ENCODE data around the gene CYP3A4. TPM values are rescaled to one million over a fixed set of nuclear protein-coding genes. Genes with fewer than 3 reads are reported as not detected.
"Not testable (repeated sequence)": the region's sequence is repeated elsewhere in the genome, so short reads cannot be mapped to it uniquely, and the experiment has no call there.

The CYP3A4 gene
- total RNA-seq, 4 donors from 2014 or later, result not detected

DNA sequence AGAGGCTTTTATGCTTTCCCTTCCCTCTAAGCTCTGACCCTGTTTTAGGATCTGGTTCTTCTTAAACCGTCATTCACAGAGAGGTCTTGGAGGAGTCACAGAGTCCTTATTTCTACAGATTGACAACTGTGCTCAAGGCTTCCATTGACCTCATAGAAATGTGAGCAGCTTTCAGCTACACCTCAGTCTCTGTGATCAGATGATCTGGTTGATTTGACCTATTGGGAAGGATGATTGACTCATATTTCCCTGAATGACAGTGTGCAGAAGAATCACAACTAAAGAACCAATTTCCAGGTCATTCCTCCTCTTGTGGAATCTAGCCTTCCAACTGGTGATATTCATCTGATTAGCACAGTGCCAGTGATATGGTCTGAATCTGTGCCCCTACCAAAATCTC lies 3.4 kb downstream of the CYP3A4 start:
- TF ChIP-seq, protein P1, sequence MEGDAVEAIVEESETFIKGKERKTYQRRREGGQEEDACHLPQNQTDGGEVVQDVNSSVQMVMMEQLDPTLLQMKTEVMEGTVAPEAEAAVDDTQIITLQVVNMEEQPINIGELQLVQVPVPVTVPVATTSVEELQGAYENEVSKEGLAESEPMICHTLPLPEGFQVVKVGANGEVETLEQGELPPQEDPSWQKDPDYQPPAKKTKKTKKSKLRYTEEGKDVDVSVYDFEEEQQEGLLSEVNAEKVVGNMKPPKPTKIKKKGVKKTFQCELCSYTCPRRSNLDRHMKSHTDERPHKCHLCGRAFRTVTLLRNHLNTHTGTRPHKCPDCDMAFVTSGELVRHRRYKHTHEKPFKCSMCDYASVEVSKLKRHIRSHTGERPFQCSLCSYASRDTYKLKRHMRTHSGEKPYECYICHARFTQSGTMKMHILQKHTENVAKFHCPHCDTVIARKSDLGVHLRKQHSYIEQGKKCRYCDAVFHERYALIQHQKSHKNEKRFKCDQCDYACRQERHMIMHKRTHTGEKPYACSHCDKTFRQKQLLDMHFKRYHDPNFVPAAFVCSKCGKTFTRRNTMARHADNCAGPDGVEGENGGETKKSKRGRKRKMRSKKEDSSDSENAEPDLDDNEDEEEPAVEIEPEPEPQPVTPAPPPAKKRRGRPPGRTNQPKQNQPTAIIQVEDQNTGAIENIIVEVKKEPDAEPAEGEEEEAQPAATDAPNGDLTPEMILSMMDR (IDR thresholded peaks at IDR 0.05), result no peak
- TF ChIP-seq POLR2A (IDR thresholded peaks at IDR 0.05), result no peak
- DNase-seq, result no peak
- Histone ChIP-seq H3K27me3 (no peaks in the 10 kb centered on the region), H3K4me3 (no peak overlapping the region), H3K9me3 (no peaks in the 10 kb centered on the region), H3K4me1 (peaks cover 0 to 37% (median 0%) of the 10 kb centered on the region in 3 donors), H3K36me3 (no peaks in the 10 kb centered on the region), H3K27ac (no peak overlapping the region)
- WGBS, 2 donors, result 80 to 85% methylated on average over 1 of the region's 1 CpG
- intact Hi-C loops (cut with DNase I), result no loop called here

DNA sequence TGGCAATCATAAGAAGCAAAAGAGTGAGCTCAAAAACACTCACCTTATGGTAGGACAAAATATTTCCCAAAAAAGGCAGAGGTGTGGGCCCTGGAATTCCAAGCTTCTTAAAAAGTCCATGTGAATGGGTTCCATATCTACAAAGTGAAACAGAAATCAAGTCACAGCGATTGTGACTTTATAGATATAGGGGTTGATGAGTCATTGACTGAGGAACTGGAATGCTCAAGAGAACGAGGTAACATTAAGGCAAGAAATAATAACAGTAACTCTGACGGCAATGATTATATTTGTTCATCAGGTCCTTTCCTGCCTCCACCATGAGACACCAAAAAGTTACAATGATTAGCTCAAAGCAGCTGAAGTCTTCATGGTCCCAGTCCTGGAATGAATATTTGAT lies 4.0 kb downstream of the CYP3A4 start:
- intact Hi-C loops (cut with DNase I), result no loop called here
- 81 to 83% methylated on average over 3 of the region's 3 CpGs for WGBS, 2 donors
- Histone ChIP-seq H3K4me1 (peaks cover 0 to 31% (median 0%) of the 10 kb centered on the region in 3 donors), H3K4me3 (no peak overlapping the region), H3K27ac (no peak overlapping the region), H3K9me3 (no peaks in the 10 kb centered on the region), H3K36me3 (no peaks in the 10 kb centered on the region), H3K27me3 (no peaks in the 10 kb centered on the region)
- no peak for DNase-seq
- TF ChIP-seq, protein P1 (IDR thresholded peaks at IDR 0.05), result no peak
- TF ChIP-seq POLR2A (IDR thresholded peaks at IDR 0.05), result no peak

DNA sequence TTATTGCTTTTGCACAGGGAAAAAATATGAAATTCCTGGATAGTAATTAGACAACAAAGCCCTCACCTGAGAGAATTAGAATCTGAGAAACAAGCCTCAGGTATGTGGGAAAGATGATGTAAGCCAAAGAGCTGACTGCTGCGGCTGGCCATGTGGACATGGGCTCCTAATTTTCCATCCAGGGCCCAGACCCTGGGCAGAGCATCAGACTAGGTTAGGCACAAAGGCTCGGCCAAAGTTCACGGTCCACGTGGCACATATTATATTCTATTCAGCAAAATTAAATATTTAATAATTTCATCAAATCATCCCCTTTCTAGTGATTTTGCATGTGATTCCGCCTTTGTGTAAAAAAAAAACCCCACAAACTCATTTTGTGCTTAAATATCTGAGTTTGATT lies 5.1 kb downstream of the CYP3A4 start:
- H3K27ac ChIP-seq, result no peak overlapping the region
- H3K27me3 ChIP-seq, result no peaks in the 10 kb centered on the region
- peaks cover 0 to 20% (median 0%) of the 10 kb centered on the region in 3 donors for H3K4me1 ChIP-seq
- intact Hi-C loops (cut with DNase I), result no loop called here
- no peak for DNase-seq
- H3K9me3 ChIP-seq, result no peaks in the 10 kb centered on the region
- WGBS, 2 donors, result 77 to 83% methylated on average over 5 of the region's 5 CpGs
- no peak for TF ChIP-seq POLR2A (IDR thresholded peaks at IDR 0.05)
- TF ChIP-seq, protein P1 (IDR thresholded peaks at IDR 0.05), result no peak
- H3K36me3 ChIP-seq, result no peaks in the 10 kb centered on the region
- no peak overlapping the region for H3K4me3 ChIP-seq

DNA sequence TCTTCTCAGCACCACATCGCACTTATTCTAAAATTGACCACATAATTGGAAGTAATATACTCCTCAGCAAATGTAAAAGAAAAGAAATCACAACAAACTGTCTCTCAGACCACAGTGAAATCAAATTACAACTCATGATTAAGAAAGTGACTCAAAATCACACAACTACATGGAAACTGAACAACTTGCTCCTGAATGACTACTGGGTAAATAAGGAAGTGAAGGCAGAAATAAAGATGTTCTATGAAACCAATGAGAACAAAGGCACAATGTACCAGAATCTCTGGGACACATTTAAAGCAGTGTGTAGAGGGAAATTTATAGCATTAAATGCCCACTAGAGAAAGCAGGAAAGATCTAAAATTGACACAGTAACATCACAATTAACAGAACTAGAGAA lies 10.6 kb downstream of the CYP3A4 start:
- H3K4me3 ChIP-seq; intact Hi-C loops (cut with DNase I); H3K4me1 ChIP-seq; DNase-seq; H3K9me3 ChIP-seq; H3K36me3 ChIP-seq; H3K27me3 ChIP-seq: not testable (repeated sequence)
- H3K27ac ChIP-seq, result peak overlapping the region in 3 of 4 donors; percentile 14 to 47 (median 45)
- 83 to 85% methylated on average over 1 of the region's 1 CpG for WGBS, 2 donors

DNA sequence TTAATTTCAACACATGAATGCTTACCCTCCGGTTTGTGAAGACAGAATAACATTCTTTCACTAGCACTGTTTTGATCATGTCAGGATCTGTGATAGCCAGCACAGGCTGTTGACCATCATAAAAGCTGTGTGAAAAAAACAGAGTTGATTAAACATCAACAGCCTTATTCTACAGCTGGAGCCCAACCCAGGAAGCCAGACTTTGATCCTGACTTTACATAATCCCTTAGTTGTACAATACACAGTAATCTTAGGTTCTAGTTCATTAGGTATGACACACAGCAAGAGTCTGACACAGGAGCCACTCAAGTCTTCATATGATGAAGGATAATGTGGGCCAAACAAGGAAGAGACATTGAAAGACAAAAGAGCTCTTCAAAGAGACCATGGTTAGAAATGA lies 11.4 kb downstream of the CYP3A4 start:
- Histone ChIP-seq H3K4me3 (no peak overlapping the region), H3K9me3 (no peaks in the 10 kb centered on the region), H3K36me3 (no peaks in the 10 kb centered on the region), H3K27ac (peak overlapping the region in 2 of 4 donors; percentile 45 to 47), H3K4me1 (peaks cover 0 to 7% (median 0%) of the 10 kb centered on the region in 3 donors), H3K27me3 (no peaks in the 10 kb centered on the region)
- intact Hi-C loops (cut with DNase I), result no loop called here
- TF ChIP-seq, protein P1 (IDR thresholded peaks at IDR 0.05), result no peak
- no peak for TF ChIP-seq POLR2A (IDR thresholded peaks at IDR 0.05)
- DNase-seq, result no peak
- 67 to 71% methylated on average over 1 of the region's 1 CpG for WGBS, 2 donors

DNA sequence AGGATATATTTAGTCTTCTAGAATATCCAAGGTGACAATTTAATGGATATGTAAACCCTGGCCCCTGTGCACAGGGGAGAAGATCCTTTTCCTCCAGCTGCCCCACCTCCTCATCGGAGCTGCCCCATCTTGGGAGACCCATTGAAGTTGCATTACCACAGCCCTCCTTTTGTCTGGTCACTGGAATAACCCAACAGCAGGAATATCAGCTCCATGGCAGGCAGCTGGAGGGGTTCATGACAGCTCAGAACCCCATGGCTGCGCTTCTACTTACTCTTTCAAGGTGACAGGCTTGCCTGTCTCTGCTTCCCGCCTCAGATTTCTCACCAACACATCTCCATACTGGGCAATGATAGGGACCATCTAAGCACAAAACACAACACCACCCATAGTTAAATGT lies 14.5 kb downstream of the CYP3A4 start:
- H3K27ac ChIP-seq; intact Hi-C loops (cut with DNase I); DNase-seq; H3K9me3 ChIP-seq; H3K36me3 ChIP-seq; H3K4me1 ChIP-seq; H3K4me3 ChIP-seq; H3K27me3 ChIP-seq: not testable (repeated sequence)
- WGBS, 2 donors, result 88 to 94% methylated on average over 3 of the region's 3 CpGs

Data from esophagus squamous epithelium (tissue), 5 donors.